Lung microvascular endothelial cell (primary cell): ENCODE measurements around the gene GBP5. TPM values are rescaled to one million over a fixed set of nuclear protein-coding genes. Genes with fewer than 3 reads are reported as not detected.

ENCODE experiments used
- total RNA-seq: library from RNA; depleted of rRNA; stranded (reverse); fragments of >200 nt; gene quantifications from 2 replicates; pipeline ENCODE4 v1.2.1, GENCODE V29; 2014

GBP5 gene
- total RNA-seq, 1 donor from 2014 or later: under 0.01 TPM

Other genes starting within 250 kb of the GBP5 start
- 12.3 and 14.8 TPM in 2 replicates for gene GBP3, start 250.0 kb downstream of the GBP5 start, total RNA-seq
- gene GBP1, start 207.7 kb downstream of the GBP5 start, total RNA-seq: 6.0 and 7.4 TPM in 2 replicates
- gene GBP2, start 146.7 kb downstream of the GBP5 start, total RNA-seq: 32.7 and 39.7 TPM in 2 replicates
- gene GBP7, start 96.9 kb downstream of the GBP5 start, total RNA-seq: not detected in 2 replicates
- 2.4 TPM in 2 replicates for gene GBP4, start 73.9 kb downstream of the GBP5 start, total RNA-seq
- not detected in 2 replicates for gene GBP6, start 91.2 kb upstream of the GBP5 start, total RNA-seq